Liver (tissue), 9 donors: ENCODE results near the gene COL6A2. TPM values are rescaled to one million over a fixed set of nuclear protein-coding genes. Genes with fewer than 3 reads are reported as not detected.

Experiments used
- DNase-seq: peaks from one replicate; pipeline ENCODE4 v3.0.0-alpha.2; 2017; ENCODE audit warnings: low spot score
- H3K27ac ChIP-seq, 2 donors: one replicate each; pipeline ENCODE4 v1.7.0; 2013; ENCODE audit warnings: inconsistent platforms in 2 of 2, low read length in 2 of 2, control low read depth in 1 of 2, low read depth in 1 of 2, mild to moderate bottlenecking in 1 of 2
- H3K27me3 ChIP-seq, 4 donors: one replicate each; pipeline versions ENCODE4 v1.6.1 to v1.7.0; 2013; ENCODE audit warnings: low read length in 3 of 4, inconsistent platforms in 1 of 4, mild to moderate bottlenecking in 1 of 4, moderate library complexity in 1 of 4; ENCODE audit not compliant: control insufficient read depth in 4 of 4, insufficient read depth in 4 of 4
- H3K36me3 ChIP-seq, 4 donors: one replicate each; pipeline versions ENCODE4 v1.6.1 to v1.7.0; 2013; ENCODE audit warnings: low read length in 3 of 4, mild to moderate bottlenecking in 3 of 4, low read depth in 1 of 4, moderate library complexity in 1 of 4; ENCODE audit not compliant: control insufficient read depth in 4 of 4, insufficient read depth in 3 of 4
- H3K4me1 ChIP-seq, 4 donors: one replicate each; pipeline versions ENCODE4 v1.6.1 to v1.7.0; 2013; ENCODE audit warnings: low read length in 3 of 4, mild to moderate bottlenecking in 3 of 4, moderate library complexity in 1 of 4; ENCODE audit not compliant: control insufficient read depth in 4 of 4, insufficient read depth in 4 of 4
- H3K4me3 ChIP-seq, 3 donors: one replicate each; pipeline versions ENCODE4 v1.6.1 to v1.7.0; 2013; ENCODE audit warnings: low read length in 3 of 3, control low read depth in 1 of 3, low read depth in 1 of 3, mild to moderate bottlenecking in 1 of 3
- H3K9ac ChIP-seq, 2 donors: one replicate each; pipeline ENCODE4 v1.7.0; 2013; ENCODE audit warnings: low read length in 2 of 2, mild to moderate bottlenecking in 2 of 2, moderate library complexity in 2 of 2, control low read depth in 1 of 2, low read depth in 1 of 2
- H3K9me3 ChIP-seq, 4 donors: one replicate each; pipeline versions ENCODE4 v1.6.1 to v1.7.0; 2013; ENCODE audit warnings: low read length in 3 of 4; ENCODE audit not compliant: control insufficient read depth in 4 of 4
- EGR1 ChIP-seq, 2 donors: IDR thresholded peaks; 2 replicates each; pipeline ENCODE4 v1.6.1; 2016 to 2018; ENCODE audit warnings: antibody characterized with exemption in 2 of 2, low read depth in 2 of 2
- FOXA1 ChIP-seq: IDR thresholded peaks from 2 replicates; pipeline ENCODE4 v1.6.1; 2016; ENCODE audit warnings: antibody characterized with exemption
- FOXA2 ChIP-seq: IDR thresholded peaks from 2 replicates; pipeline ENCODE4 v1.6.1; 2016; ENCODE audit warnings: antibody characterized with exemption
- GABPA ChIP-seq, 2 donors: IDR thresholded peaks in 1 of 2; conservative IDR thresholded peaks in 1 of 2; 2 replicates each; pipeline ENCODE4 v1.6.1; 2016; ENCODE audit warnings: antibody characterized with exemption in 2 of 2, mild to moderate bottlenecking in 1 of 2, moderate library complexity in 1 of 2
- HNF4A ChIP-seq, 2 donors: conservative IDR thresholded peaks; 2 replicates each; pipeline ENCODE4 v1.6.1; 2016; ENCODE audit warnings: antibody characterized with exemption in 2 of 2, mild to moderate bottlenecking in 2 of 2
- HNF4G ChIP-seq: IDR thresholded peaks from 2 replicates; pipeline ENCODE4 v1.6.1; 2016; ENCODE audit warnings: antibody characterized with exemption
- JUND ChIP-seq, 2 donors: IDR thresholded peaks; 2 replicates each; pipeline ENCODE4 v1.6.1; 2016; ENCODE audit warnings: antibody characterized with exemption in 2 of 2
- NR2F2 ChIP-seq: IDR thresholded peaks from 2 replicates; pipeline ENCODE4 v1.6.1; 2016; ENCODE audit warnings: antibody characterized with exemption
- RAD21 ChIP-seq, 2 donors: IDR thresholded peaks; 2 replicates each; pipeline ENCODE4 v1.6.1; 2016; ENCODE audit warnings: antibody characterized with exemption in 2 of 2, mild to moderate bottlenecking in 2 of 2
- RXRA ChIP-seq, 2 donors: IDR thresholded peaks; 2 replicates each; pipeline ENCODE4 v1.6.1; 2017 to 2018; ENCODE audit warnings: antibody characterized with exemption in 2 of 2, mild to moderate bottlenecking in 1 of 2
- SP1 ChIP-seq: IDR thresholded peaks from 2 replicates; pipeline ENCODE4 v1.6.1; 2018; ENCODE audit warnings: antibody characterized with exemption, mild to moderate bottlenecking
- TAF1 ChIP-seq: conservative IDR thresholded peaks from 2 replicates; pipeline ENCODE4 v1.6.1; 2016; ENCODE audit warnings: antibody characterized with exemption, mild to moderate bottlenecking
- YY1 ChIP-seq: IDR thresholded peaks from 2 replicates; pipeline ENCODE4 v1.6.1; 2016; ENCODE audit warnings: antibody characterized with exemption, mild to moderate bottlenecking
- WGBS: extraction: QIAGEN DNeasy Blood & Tissue Kit; methylation state at CpG from one replicate; pipeline ENCODE4 v1.1.7; 2013; 5-methylcytosine and 5-hydroxymethylcytosine counted together
- polyA plus RNA-seq, 2 donors: library from polyadenylated mRNA; stranded (reverse) in 1 of 2; unstranded in 1 of 2; fragments of 200-250 nt in 1 of 2; fragments of >200 nt in 1 of 2; fragmentation: Nextera tagmentation in 1 of 2; extraction: Ambion mirVana in 1 of 2; gene quantifications; one replicate each; pipeline versions ENCODE4 v1.2.1 to v1.2.3, GENCODE V29; 2013 to 2015
- total RNA-seq, 2 donors: library from RNA; depleted of rRNA; stranded (reverse); fragments of >200 nt; gene quantifications; one replicate each; pipeline ENCODE4 v1.2.3, GENCODE V29; 2014
- TF ChIP-seq, protein P1 (sequence below): IDR thresholded peaks from 2 replicates; pipeline ENCODE4 v1.6.1; 2016; ENCODE audit warnings: antibody characterized with exemption, mild to moderate bottlenecking
- TF ChIP-seq, protein P2 (sequence below): IDR thresholded peaks from 2 replicates; pipeline ENCODE4 v1.6.1; 2016; ENCODE audit warnings: antibody characterized with exemption
- TF ChIP-seq, protein P3 (sequence below): IDR thresholded peaks from 2 replicates; pipeline ENCODE4 v1.6.1; 2016; ENCODE audit warnings: antibody characterized with exemption
- TF ChIP-seq, protein P4 (sequence below): fragments of 150-350 bp; IDR thresholded peaks from 2 replicates; pipeline ENCODE4 v1.5.1; 2017; ENCODE audit warnings: improper control_type of control experiment, low read depth, low read length; ENCODE audit not compliant: missing input control
- TF ChIP-seq, protein P5 (sequence below): IDR thresholded peaks from 2 replicates; pipeline ENCODE4 v1.6.1; 2016; ENCODE audit warnings: antibody characterized with exemption
- donor health status: healthy.
- donor health status: healthy.
- donor health status: healthy.
- donor health status: healthy.
- donor health status: healthy.

Gene COL6A2
- total and polyA plus RNA-seq, 4 donors, result 5.8 to 80.8 (median 41.7) TPM

DNA sequence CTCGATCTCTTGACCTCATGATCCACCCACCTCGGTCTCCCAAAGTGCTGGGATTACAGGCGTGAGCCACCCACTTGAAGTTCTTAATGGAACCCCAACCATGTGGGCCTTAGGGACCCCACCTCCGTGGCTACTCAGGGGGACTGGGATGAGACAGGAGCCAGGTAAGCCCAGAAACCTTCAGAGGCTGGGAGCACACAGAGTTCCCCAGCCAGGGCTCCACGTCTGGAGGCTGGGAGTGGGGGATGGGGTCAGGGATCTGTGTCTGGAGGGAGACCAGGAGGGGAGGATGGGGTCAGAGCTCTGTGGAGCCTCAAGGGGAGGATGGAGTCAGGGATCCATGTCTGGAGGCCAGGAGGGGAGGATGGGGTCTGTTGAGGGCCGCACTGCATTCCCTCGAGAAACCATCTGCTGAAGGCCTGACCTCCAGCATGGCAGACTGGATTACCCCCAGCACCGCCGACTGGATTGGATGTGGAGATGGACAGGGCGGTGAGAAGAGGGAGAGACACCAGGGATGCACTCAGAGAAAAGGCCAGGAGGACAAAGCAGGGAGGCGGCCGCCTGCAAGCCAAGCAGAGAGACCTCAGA, 59.6 kb downstream of the COL6A2 start:
- 94% methylated on average over 12 of the region's 12 CpGs for WGBS

More for the DNA sequence above, 59.6 kb downstream of the COL6A2 start:
- TF ChIP-seq, protein P1, sequence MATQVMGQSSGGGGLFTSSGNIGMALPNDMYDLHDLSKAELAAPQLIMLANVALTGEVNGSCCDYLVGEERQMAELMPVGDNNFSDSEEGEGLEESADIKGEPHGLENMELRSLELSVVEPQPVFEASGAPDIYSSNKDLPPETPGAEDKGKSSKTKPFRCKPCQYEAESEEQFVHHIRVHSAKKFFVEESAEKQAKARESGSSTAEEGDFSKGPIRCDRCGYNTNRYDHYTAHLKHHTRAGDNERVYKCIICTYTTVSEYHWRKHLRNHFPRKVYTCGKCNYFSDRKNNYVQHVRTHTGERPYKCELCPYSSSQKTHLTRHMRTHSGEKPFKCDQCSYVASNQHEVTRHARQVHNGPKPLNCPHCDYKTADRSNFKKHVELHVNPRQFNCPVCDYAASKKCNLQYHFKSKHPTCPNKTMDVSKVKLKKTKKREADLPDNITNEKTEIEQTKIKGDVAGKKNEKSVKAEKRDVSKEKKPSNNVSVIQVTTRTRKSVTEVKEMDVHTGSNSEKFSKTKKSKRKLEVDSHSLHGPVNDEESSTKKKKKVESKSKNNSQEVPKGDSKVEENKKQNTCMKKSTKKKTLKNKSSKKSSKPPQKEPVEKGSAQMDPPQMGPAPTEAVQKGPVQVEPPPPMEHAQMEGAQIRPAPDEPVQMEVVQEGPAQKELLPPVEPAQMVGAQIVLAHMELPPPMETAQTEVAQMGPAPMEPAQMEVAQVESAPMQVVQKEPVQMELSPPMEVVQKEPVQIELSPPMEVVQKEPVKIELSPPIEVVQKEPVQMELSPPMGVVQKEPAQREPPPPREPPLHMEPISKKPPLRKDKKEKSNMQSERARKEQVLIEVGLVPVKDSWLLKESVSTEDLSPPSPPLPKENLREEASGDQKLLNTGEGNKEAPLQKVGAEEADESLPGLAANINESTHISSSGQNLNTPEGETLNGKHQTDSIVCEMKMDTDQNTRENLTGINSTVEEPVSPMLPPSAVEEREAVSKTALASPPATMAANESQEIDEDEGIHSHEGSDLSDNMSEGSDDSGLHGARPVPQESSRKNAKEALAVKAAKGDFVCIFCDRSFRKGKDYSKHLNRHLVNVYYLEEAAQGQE, result no peak
- no peak for TF ChIP-seq NR2F2
- no peak for TF ChIP-seq HNF4G
- no peak for TF ChIP-seq RXRA (IDR thresholded peaks at IDR 0.05)
- no peak for TF ChIP-seq HNF4A (conservative IDR thresholded peaks at IDR 0.05)
- TF ChIP-seq TAF1, result no peak
- TF ChIP-seq, protein P2, sequence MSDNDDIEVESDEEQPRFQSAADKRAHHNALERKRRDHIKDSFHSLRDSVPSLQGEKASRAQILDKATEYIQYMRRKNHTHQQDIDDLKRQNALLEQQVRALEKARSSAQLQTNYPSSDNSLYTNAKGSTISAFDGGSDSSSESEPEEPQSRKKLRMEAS, result no peak
- TF ChIP-seq, protein P3, sequence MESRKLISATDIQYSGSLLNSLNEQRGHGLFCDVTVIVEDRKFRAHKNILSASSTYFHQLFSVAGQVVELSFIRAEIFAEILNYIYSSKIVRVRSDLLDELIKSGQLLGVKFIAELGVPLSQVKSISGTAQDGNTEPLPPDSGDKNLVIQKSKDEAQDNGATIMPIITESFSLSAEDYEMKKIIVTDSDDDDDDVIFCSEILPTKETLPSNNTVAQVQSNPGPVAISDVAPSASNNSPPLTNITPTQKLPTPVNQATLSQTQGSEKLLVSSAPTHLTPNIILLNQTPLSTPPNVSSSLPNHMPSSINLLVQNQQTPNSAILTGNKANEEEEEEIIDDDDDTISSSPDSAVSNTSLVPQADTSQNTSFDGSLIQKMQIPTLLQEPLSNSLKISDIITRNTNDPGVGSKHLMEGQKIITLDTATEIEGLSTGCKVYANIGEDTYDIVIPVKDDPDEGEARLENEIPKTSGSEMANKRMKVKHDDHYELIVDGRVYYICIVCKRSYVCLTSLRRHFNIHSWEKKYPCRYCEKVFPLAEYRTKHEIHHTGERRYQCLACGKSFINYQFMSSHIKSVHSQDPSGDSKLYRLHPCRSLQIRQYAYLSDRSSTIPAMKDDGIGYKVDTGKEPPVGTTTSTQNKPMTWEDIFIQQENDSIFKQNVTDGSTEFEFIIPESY, result no peak
- TF ChIP-seq EGR1 (IDR thresholded peaks at IDR 0.05; ENCODE audit: low read depth in 2 of 2), result no peak
- TF ChIP-seq, protein P4, sequence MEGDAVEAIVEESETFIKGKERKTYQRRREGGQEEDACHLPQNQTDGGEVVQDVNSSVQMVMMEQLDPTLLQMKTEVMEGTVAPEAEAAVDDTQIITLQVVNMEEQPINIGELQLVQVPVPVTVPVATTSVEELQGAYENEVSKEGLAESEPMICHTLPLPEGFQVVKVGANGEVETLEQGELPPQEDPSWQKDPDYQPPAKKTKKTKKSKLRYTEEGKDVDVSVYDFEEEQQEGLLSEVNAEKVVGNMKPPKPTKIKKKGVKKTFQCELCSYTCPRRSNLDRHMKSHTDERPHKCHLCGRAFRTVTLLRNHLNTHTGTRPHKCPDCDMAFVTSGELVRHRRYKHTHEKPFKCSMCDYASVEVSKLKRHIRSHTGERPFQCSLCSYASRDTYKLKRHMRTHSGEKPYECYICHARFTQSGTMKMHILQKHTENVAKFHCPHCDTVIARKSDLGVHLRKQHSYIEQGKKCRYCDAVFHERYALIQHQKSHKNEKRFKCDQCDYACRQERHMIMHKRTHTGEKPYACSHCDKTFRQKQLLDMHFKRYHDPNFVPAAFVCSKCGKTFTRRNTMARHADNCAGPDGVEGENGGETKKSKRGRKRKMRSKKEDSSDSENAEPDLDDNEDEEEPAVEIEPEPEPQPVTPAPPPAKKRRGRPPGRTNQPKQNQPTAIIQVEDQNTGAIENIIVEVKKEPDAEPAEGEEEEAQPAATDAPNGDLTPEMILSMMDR, result no peak
- TF ChIP-seq, protein P5, sequence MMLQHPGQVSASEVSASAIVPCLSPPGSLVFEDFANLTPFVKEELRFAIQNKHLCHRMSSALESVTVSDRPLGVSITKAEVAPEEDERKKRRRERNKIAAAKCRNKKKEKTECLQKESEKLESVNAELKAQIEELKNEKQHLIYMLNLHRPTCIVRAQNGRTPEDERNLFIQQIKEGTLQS, result no peak
- TF ChIP-seq YY1, result no peak
- no peak for TF ChIP-seq FOXA2
- TF ChIP-seq JUND (IDR thresholded peaks at IDR 0.05), result no peak
- TF ChIP-seq GABPA (IDR thresholded peaks at IDR 0.05 in 1 of 2, conservative IDR thresholded peaks at IDR 0.05 in 1 of 2), result no peak
- TF ChIP-seq SP1, result no peak
- no peak for TF ChIP-seq RAD21 (IDR thresholded peaks at IDR 0.05)
- no peak for TF ChIP-seq FOXA1
- Histone ChIP-seq H3K27me3 (no peaks in the 10 kb centered on the region), H3K4me3 (no peak overlapping the region), H3K27ac (no peak overlapping the region), H3K4me1 (peaks cover 4 to 29% (median 13%) of the 10 kb centered on the region in 4 donors), H3K9ac (no peak overlapping the region), H3K9me3 (no peaks in the 10 kb centered on the region), H3K36me3 (peaks cover 0 to 3% (median under 1%) of the 10 kb centered on the region in 4 donors)
- DNase-seq, result peak; percentile 26
